ENCODE results near the gene CNNM4. TPM values are rescaled to one million over a fixed set of nuclear protein-coding genes. Genes with fewer than 3 reads are reported as not detected.

Gene CNNM4
- total RNA-seq, 4 donors from 2014 or later = 0.77 to 8.2 (median 4.7) TPM

DNA sequence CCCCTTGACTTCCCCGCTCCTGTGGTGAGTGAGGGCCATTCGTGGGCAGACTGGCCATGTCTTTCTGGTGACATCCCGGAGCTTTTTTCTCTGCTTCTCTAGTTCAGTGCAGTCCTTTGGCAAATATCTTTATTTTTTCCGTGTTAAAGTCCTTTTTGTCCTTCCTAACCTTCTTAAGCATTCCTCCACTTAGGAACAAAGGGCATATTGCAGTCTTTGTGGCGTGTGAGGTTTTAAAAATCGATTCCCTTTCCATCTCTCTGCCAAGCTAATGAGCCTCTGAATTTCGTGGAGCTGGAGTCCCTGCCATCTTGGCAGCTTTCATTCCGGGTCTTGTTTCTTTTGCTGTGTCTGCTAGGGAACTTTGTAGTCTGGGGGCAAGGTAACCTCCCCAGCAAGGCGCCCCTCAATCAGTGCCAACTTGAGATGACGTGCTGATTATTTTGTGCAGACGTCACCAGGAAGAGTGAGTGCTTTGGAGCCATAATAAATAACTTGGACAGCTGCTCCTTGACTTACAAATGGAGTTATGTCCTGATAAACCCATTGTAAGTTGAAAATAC is 60.5 kb downstream of the CNNM4 start:
- Histone ChIP-seq H3K9me3 (no peaks in the 10 kb centered on the region), H3K4me3 (no peak overlapping the region), H3K27ac (no peak overlapping the region), H3K27me3 (no peaks in the 10 kb centered on the region), H3K36me3 (no peaks in the 10 kb centered on the region), H3K4me1 (peaks cover 10 to 25% of the 10 kb centered on the region in 2 donors)
- intact Hi-C loops (cut with DNase I; ENCODE audit: low total_unique reads) = no loop called here
- DNase-seq = no peak
- no peak for TF ChIP-seq POLR2A (IDR thresholded peaks at IDR 0.05)
- TF ChIP-seq, protein P1, sequence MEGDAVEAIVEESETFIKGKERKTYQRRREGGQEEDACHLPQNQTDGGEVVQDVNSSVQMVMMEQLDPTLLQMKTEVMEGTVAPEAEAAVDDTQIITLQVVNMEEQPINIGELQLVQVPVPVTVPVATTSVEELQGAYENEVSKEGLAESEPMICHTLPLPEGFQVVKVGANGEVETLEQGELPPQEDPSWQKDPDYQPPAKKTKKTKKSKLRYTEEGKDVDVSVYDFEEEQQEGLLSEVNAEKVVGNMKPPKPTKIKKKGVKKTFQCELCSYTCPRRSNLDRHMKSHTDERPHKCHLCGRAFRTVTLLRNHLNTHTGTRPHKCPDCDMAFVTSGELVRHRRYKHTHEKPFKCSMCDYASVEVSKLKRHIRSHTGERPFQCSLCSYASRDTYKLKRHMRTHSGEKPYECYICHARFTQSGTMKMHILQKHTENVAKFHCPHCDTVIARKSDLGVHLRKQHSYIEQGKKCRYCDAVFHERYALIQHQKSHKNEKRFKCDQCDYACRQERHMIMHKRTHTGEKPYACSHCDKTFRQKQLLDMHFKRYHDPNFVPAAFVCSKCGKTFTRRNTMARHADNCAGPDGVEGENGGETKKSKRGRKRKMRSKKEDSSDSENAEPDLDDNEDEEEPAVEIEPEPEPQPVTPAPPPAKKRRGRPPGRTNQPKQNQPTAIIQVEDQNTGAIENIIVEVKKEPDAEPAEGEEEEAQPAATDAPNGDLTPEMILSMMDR (IDR thresholded peaks at IDR 0.05) = no peak

DNA sequence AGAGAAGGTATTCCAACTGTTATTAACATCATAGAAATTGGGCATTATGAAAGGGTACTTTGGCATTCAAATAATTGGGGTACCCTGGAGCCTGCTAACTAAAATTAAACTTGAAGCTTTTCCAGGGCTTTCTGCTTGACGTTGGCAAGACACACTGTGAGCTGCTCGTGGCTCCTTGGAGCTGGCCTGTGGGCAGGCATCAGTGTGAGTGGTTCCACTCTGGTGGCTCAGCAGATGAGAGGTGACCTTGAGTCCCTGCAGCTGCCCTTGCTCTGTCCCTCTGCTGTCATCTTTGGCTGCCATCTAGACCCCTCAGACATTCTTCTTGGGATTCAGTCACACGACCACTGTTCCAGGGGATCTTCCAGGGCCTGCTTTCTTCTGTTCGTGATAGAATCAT is 62.1 kb downstream of the CNNM4 start:
- Histone ChIP-seq H3K4me1 (peaks cover 10 to 18% of the 10 kb centered on the region in 2 donors), H3K27ac (peak overlapping the region; percentile 37 to 49), H3K27me3 (no peaks in the 10 kb centered on the region), H3K36me3 (no peaks in the 10 kb centered on the region), H3K4me3 (no peak overlapping the region), H3K9me3 (no peaks in the 10 kb centered on the region)
- TF ChIP-seq, protein P1 (IDR thresholded peaks at IDR 0.05) = no peak
- no peak for TF ChIP-seq POLR2A (IDR thresholded peaks at IDR 0.05)
- DNase-seq = no peak
- intact Hi-C loops (cut with DNase I; ENCODE audit: low total_unique reads) = no loop called here

DNA sequence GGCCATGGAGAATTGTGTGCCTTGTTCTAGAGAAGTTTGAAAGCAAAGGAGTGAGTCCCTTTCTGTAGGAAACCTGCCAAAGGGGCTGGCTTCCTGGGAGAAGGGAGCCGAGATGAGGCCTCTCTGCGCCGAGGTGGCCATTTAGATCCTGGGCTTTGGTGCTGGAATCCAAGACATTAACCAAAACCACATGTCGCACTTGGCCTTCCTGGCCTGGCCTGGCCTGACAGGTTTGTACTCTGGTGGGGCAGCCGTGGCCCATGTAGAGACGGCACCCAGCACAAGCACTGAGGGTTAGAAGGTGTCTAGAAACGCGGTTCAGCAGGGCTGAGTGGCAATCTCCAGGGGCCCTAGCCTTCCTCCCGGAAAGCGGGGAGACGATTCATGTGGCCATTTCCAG is 62.5 kb downstream of the CNNM4 start:
- Histone ChIP-seq H3K27me3 (no peaks in the 10 kb centered on the region), H3K36me3 (no peaks in the 10 kb centered on the region), H3K27ac (peak overlapping the region; percentile 37 to 49), H3K9me3 (no peaks in the 10 kb centered on the region), H3K4me3 (no peak overlapping the region), H3K4me1 (peaks cover 10 to 14% of the 10 kb centered on the region in 2 donors)
- TF ChIP-seq POLR2A (IDR thresholded peaks at IDR 0.05) = no peak
- TF ChIP-seq, protein P1 (IDR thresholded peaks at IDR 0.05) = no peak
- intact Hi-C loops (cut with DNase I; ENCODE audit: low total_unique reads) = no loop called here
- peak in 1 of 2 donors; percentile 53 for DNase-seq

DNA sequence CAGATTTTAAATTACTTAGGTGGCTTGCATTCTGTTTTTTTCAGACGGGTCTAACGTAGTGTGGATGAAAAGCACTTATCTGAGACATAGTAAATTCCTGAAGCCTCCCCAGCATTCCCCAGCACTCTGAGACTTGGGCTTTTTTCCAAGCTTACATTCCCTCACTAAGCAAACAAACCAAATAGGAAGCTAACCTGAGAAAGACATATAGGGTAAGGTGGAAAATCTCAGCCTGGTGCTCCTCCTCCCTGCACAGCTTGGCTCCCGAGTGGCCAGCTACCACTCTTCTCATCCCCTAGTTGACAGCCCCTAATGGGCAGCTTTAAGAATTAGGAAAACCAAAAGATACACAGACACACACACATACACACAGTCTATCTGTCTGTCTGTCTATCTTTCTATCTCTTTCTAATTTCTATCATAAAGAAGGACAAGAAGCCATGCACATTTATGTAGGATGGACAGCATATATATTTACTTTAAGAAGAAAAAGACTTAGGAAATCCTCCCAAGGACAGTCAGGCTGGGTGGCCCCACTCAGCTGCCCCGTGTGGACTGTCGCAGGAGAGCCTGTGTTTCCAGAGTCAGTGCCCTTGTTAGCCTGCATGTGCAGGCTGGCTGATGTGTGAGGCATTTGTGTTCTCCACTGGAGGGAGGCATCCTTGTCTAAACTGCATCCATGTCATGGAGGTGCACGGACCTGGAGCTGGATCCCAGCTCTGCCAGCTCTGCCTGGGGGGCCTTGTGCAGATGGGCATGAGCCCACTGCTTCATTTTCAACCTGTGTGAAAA is 63.6 kb downstream of the CNNM4 start:
- H3K27ac ChIP-seq = peak overlapping the region in 1 of 2 donors; percentile 49
- peaks cover 3 to 5% of the 10 kb centered on the region in 2 donors for H3K4me1 ChIP-seq
- H3K4me3 ChIP-seq = no peak overlapping the region
- no peak for DNase-seq
- H3K9me3 ChIP-seq = no peaks in the 10 kb centered on the region
- H3K36me3 ChIP-seq = no peaks in the 10 kb centered on the region
- intact Hi-C loops (cut with DNase I; ENCODE audit: low total_unique reads) = no loop called here
- H3K27me3 ChIP-seq = no peaks in the 10 kb centered on the region
- TF ChIP-seq POLR2A (IDR thresholded peaks at IDR 0.05) = no peak
- TF ChIP-seq, protein P1 (IDR thresholded peaks at IDR 0.05) = no peak

DNA sequence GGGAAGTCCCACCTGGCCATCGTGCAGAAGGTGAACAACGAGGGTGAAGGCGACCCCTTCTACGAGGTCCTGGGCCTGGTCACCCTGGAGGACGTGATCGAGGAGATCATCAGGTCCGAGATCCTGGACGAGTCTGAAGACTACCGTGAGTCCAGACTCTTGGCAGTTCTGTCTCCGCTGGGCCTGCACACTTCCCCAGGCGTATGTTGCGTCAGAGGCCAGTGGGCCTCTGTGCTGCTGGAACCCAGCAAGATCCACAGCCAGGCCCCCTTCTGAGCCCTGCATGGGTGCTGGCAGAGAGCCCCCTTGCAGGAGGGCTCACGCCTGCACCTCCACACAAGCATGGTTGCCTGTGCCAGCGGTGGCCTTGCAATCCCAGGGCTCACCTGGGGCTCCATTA is 64.4 kb downstream of the CNNM4 start:
- intact Hi-C loops (cut with DNase I; ENCODE audit: low total_unique reads) = no loop called here
- H3K9me3 ChIP-seq = no peaks in the 10 kb centered on the region
- no peaks in the 10 kb centered on the region for H3K27me3 ChIP-seq
- no peaks in the 10 kb centered on the region for H3K36me3 ChIP-seq
- no peak overlapping the region for H3K27ac ChIP-seq
- no peak for DNase-seq
- H3K4me1 ChIP-seq = no peaks in the 10 kb centered on the region
- no peak overlapping the region for H3K4me3 ChIP-seq
- TF ChIP-seq, protein P1 (IDR thresholded peaks at IDR 0.05) = no peak
- TF ChIP-seq POLR2A (IDR thresholded peaks at IDR 0.05) = no peak
